Measurements from ENCODE around the gene JAKMIP1.
"Not testable (repeated sequence)": the region's sequence is repeated elsewhere in the genome, so short reads cannot be mapped to it uniquely, and the experiment has no call there.

Gene JAKMIP1

GRCh38 chr4:6141021-6141420 is 59.3 kb downstream of the JAKMIP1 start:
- DNase-seq = not testable (repeated sequence)

GRCh38 chr4:6137747-6138135 is 62.6 kb downstream of the JAKMIP1 start:
- DNase-seq = no peak

GRCh38 chr4:6137027-6137746 is 63.2 kb downstream of the JAKMIP1 start:
- no peak for DNase-seq

- no peak for DNase-seq
These were observed 65.6 kb downstream of the JAKMIP1 start for GRCh38 chr4:6134612-6135220.

- DNase-seq = no peak
These were observed 67.6 kb downstream of the JAKMIP1 start for GRCh38 chr4:6132716-6133115.

- no peak for DNase-seq
These were observed 72.0 kb downstream of the JAKMIP1 start for GRCh38 chr4:6128221-6128850.

- DNase-seq = no peak
These were observed 73.2 kb downstream of the JAKMIP1 start for GRCh38 chr4:6126971-6127745.

GRCh38 chr4:6125103-6125651 is 75.2 kb downstream of the JAKMIP1 start:
- DNase-seq = no peak

- no peak for DNase-seq
These were observed 75.8 kb downstream of the JAKMIP1 start for GRCh38 chr4:6124386-6125102.

GRCh38 chr4:6123976-6124375 is 76.4 kb downstream of the JAKMIP1 start:
- DNase-seq = no peak

- DNase-seq = no peak
These were observed 76.8 kb downstream of the JAKMIP1 start for GRCh38 chr4:6123541-6123940.

- no peak for DNase-seq
These were observed 77.2 kb downstream of the JAKMIP1 start for GRCh38 chr4:6123116-6123515.

- no peak for DNase-seq
These were observed 77.9 kb downstream of the JAKMIP1 start for GRCh38 chr4:6122496-6122895.

- no peak for DNase-seq
These were observed 78.4 kb downstream of the JAKMIP1 start for GRCh38 chr4:6121941-6122340.

GRCh38 chr4:6121276-6121850 is 79.0 kb downstream of the JAKMIP1 start:
- DNase-seq = no peak

GRCh38 chr4:6120361-6120760 is 80.0 kb downstream of the JAKMIP1 start:
- no peak for DNase-seq

GRCh38 chr4:6119507-6120020 is 80.8 kb downstream of the JAKMIP1 start:
- DNase-seq = no peak

- no peak for DNase-seq
These were observed 82.1 kb downstream of the JAKMIP1 start for GRCh38 chr4:6118201-6118600.

GRCh38 chr4:6116696-6117285 is 83.6 kb downstream of the JAKMIP1 start:
- DNase-seq = no peak

- DNase-seq = no peak
These were observed 84.4 kb downstream of the JAKMIP1 start for GRCh38 chr4:6115746-6116586.

GRCh38 chr4:6115342-6115741 is 85.0 kb downstream of the JAKMIP1 start:
- DNase-seq = no peak
